OCI-LY7 (cell line): ENCODE data around the gene PPP1R12C.

ENCODE experiments used
- EZH2phosphoT487 ChIP-seq: fragments of 200-600 bp; sonication (generic); IDR thresholded peaks from 2 replicates; pipeline ENCODE4 v1.6.1; 2018; ENCODE audit warnings: low read depth, borderline replicate concordance, mild to moderate bottlenecking, mixed run types, antibody characterized with exemption, low read length, moderate library complexity, mixed read lengths
- TF ChIP-seq, protein P1 (sequence below): fragments of 200-600 bp; sonication (generic); conservative IDR thresholded peaks from 2 replicates; pipeline ENCODE4 v1.5.1; 2014; ENCODE audit warnings: mild to moderate bottlenecking, antibody characterized with exemption, low read length, moderate library complexity, mixed read lengths

DNA sequence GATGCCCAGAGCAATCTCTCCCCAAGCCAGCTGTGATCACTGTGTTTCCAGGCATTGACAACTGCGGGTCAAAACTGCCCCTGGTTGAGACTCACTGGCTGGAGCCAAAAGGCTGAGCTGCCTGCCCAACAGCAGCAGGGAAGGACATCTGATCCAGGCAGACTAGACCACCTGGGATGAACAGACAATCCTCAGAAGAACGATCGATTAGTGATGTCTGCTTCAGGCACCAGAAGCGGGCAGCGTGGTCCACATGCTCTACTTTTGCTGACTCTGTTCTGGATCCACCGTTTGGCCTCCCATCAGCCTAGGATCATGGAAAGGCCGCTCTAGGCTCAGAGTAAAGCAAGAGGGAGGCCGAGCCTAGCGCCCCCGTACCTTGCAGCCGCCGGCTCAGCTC lies 69.5 kb downstream of the PPP1R12C start:
- TF ChIP-seq, protein P1, sequence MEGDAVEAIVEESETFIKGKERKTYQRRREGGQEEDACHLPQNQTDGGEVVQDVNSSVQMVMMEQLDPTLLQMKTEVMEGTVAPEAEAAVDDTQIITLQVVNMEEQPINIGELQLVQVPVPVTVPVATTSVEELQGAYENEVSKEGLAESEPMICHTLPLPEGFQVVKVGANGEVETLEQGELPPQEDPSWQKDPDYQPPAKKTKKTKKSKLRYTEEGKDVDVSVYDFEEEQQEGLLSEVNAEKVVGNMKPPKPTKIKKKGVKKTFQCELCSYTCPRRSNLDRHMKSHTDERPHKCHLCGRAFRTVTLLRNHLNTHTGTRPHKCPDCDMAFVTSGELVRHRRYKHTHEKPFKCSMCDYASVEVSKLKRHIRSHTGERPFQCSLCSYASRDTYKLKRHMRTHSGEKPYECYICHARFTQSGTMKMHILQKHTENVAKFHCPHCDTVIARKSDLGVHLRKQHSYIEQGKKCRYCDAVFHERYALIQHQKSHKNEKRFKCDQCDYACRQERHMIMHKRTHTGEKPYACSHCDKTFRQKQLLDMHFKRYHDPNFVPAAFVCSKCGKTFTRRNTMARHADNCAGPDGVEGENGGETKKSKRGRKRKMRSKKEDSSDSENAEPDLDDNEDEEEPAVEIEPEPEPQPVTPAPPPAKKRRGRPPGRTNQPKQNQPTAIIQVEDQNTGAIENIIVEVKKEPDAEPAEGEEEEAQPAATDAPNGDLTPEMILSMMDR: no peak
- no peak for TF ChIP-seq EZH2phosphoT487
